Stimulated activated CD4-positive, alpha-beta T cell treated with anti-CD3 and anti-CD28 coated beads, Interleukin-1b, Interleukin-23, amount 100 ng/mL, for 4 hours (primary cell): ENCODE data around the gene GALK2.

ENCODE experiments used
- DNase-seq, 2 donors: peaks; one replicate each; pipeline ENCODE4 v3.0.0-alpha.2; 2020; ENCODE audit warnings: low read depth in 2 of 2

Gene GALK2

GRCh38 chr15:49169880-49170597 is at the start of gene GALK2:
TSS of gene GALK2 (plus strand) at chr15:49170247. CDS start at chr15:49170323, 76 bp downstream.
- DNase-seq: peak; percentile 47 to 59

- DNase-seq: no peak
These were observed 49.2 kb upstream of the GALK2 start for GRCh38 chr15:49120832-49121231.

GRCh38 chr15:49121901-49122300 is 48.1 kb upstream of the GALK2 start:
- no peak for DNase-seq

DNA sequence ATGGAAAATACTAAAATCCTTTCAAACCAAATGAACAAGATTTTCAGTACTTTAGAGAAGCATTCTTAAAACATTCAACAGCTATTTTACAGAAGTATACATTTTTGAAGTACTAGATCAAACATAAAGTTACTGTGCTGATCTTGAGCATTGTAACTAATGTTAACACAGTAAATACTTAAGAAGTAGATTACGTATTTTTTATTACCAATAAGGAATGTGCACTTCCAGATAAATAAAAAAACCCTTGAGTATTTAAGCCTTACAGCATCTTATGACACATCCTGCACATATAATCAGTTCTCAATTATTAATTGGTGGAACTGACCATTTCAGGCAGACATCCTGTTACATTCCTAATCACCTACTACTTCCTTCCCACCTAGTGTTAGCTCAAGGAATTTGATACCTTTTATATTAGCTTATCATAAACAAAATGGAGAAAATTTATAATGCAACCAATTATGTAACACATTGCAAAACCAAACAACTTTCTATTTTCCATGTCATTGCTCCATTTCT is 47.4 kb upstream of the GALK2 start:
- no peak for DNase-seq

- no peak for DNase-seq
These were observed 45.7 kb upstream of the GALK2 start for GRCh38 chr15:49124371-49124770.

DNA sequence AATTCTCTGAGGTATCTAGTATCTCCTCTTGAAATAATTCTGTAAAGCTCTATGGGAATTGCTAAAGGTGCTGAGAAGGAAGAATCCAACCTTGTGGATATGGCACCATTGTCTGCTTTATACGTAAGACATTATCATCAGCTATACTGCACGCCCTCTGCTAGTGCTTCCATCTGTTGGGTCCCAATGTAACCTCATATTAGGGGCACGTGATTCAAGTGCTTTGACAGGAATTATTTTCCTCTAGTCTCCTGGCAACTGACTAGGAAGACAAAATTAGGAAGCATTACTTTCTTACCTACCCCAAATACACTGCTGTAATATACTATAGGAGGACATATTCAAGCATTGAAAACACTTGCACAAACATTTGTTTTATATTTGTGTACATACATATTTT is 38.6 kb upstream of the GALK2 start:
- no peak for DNase-seq

DNA sequence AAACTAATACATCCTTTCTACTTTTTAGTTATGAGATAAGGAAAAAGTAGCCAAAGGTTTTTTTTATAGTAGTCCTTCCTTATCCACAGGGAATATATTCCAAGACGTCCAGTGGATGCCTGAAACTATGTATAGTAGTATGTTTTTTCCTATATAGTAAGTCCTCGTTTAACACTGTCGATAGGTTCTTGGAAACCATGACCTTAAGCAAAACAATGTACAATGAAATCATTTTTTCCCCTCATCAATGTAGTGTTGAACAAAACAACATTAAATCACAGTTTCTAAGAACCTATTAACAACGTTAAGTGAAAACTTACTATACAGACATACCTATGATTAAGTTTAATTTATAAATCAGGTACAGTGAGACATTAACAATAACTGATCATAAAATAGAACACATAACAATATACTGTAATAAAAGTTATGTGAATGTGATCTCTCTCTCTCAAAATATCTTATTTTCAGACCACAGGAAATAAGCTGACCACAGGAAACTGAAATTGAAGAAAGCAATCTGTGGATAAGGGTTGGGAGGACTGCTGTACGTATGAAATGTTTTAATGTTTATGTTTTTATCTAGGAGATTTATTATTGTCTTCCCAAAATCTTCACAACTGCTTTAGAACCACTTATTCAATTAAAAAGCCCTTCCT is 35.2 kb upstream of the GALK2 start:
- DNase-seq: no peak

DNA sequence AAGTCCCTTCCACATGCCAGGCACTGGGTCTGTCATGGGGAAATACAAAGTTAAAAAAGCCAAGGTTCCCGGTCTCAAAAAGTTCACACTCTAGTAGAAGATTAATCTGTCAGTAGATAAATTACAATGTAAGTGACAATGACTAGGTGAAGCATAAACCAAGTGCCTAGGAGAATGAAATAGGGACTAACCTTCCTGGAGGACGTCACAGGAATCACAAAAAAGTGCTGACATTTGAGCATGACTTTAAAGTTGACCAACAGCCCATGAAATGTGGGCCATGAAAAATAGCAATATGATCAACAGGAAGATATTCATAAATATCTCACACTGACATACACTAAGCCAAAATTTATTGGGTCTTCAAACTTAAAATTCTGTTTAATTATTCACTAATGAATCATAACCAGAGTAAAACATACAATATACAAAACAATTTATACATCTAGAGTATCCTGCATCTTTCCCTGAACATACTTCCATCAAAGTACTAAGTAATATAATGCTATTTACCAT is 34.6 kb upstream of the GALK2 start:
- no peak for DNase-seq

DNA sequence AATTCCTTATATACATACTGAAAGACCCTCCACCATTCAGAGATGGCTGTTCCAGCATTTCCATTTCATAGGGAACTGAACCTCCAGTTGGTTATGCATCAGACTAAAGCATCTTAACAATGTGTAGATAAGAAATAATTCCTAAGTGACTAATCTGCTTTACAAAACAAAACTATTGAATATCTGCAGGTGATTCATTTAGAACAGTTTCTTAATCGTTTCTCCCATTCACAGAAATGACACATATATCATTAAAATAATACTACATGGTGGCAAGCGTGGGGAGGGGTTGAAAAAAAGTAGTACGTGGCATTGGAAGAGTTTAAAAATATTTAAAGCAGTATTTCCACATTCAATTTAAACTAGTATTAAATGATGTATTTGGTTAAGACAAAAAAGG is 34.1 kb upstream of the GALK2 start:
- no peak for DNase-seq

DNA sequence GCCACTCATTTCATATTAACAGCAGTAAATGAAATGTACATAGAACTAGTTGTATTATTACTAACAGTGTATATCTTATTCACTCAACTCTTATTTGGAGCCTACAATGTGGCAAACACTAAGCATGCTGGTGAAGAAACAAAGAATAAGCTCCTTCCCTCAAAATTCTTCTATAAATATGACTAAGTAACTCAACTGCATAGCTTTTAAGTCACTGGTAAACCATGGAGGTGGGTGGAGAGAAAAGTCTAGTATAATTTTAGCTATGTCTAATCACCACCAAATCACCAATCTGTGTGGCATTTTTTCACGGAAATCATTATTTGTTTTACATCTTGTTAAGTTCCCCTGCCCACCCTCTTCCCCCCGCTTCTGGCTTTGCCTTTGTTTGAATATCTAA is 32.2 kb upstream of the GALK2 start:
- DNase-seq: no peak

GRCh38 chr15:49145651-49146609 is 24.1 kb upstream of the GALK2 start:
- no peak for DNase-seq

- DNase-seq: no peak
These were observed 21.7 kb upstream of the GALK2 start for GRCh38 chr15:49148298-49148697.

DNA sequence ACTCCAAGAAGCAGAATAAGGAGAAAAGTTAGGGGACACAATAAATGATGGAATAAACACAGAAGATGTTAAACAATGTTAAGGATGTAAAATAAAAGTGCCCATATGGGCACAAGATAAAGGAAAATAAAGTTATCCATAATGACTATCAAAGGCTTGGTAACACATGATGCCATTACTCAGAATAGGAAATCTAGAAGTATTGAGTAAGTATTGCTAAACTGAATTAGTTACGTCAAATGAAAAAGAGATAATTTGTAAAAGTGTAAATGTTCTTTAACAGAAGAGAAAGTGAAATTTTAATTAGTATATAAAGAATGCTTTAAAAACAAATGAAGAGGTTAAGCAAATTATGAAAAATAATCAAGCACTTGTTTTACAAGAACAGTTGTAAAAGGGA is 21.3 kb upstream of the GALK2 start:
- DNase-seq: no peak

DNA sequence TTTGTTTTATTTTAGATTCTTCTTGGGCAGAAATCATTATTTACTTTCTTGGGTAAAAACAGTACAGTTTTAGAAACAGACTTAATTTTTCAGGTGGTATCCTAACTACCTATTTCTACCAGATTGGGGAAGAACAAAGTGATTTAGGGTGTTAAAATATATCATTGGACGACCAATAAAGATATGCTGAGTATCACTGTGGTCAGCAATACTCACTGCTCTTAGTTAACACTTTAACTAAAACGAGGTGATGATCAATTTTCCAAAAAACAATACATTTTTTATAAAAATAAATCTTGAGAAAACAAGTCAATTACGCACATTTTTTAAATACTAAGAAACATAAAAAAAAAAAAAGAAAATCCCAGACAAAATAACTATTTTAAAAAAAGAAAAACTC is 18.2 kb upstream of the GALK2 start:
- DNase-seq: no peak

DNA sequence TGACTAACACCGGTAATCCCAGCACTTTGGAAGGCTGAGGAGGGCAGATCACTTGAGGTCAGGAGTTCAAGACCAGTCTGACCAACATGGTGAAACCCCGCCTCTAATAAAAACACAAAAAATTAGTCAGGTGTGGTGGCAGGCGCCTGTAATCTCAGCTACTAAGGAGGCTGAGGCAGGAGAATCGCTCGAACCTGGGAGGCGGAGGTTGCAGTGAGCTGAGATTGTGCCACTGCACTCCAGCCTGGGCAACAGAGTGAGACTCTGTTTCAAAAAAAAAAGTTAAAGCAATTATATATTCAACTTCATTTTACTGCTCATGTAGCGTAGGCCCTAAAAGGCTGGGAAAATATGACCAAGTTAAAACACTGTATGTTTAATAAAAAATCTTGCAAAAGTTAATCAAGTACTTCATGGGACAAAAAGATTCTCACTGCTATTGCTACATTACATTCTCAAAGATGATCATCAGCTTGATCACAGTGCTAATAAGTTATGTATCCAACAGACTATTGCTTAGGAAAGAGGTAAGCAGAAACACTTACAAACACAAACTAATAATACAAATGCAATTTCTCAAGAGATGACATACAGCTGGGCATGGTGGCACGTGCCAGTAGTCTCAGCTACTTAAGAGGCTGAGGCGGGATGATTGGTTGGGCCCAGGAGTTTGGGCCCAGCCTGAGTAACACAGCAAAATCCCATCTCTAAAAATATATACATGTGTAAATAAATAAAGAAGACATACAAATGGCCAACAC is 17.3 kb upstream of the GALK2 start:
- DNase-seq: no peak

DNA sequence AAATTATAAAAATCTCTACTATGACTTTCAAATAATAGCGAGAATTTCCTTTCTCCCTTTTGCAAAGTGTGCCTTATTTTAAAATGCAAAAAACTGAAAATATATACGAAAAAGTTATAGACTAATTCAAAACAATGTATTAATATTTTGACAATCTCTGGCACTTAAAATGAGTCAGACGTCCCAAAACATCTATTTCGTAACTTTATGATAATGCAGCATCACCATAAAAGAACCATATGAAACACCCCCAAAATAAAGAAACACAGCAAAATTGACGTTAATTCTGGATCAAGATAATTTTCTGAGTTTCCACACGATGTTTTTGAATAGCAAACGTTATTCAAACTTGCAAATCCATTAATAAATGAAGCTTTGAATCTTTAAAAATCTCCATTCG is 15.7 kb upstream of the GALK2 start:
- no peak for DNase-seq

- DNase-seq: no peak
These were observed 15.3 kb upstream of the GALK2 start for GRCh38 chr15:49154799-49155109.

DNA sequence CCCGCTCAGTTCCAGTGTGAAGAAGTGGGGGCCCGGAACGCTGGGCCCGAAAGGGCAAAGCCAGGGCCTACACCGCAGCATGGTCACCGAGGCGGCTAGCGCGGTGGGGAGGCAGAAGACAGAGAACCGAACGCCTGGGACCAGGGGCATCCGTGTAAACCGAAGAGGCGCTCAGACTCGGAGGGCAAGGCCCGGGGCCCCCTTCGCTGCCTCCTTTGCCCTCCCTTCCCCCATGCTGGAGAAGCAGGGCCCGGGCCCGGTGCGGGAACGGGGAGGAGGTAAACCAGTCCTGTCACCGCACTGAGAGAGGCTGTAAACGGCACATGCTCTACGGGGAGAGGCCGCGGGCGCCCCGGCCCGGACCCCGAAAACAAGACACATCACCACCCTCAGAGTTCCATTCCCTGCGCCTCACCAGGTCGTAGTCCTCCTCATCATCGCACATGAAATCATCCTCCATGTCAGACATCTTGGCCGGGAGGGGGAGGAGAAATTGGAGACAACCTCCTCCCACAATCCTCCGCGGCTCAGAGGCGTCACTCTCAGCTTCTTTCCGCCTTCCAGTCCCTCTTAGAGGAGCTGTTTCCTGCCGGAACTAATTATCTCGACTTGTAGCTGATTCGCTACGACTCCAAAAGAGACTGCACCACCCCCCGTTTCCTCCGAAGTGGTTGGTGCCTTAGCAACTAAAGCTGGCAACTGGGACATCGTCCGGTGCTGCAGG is 14.8 kb upstream of the GALK2 start, which contains the start of gene COPS2:
Gene COPS2 (minus strand): TSS at position 490 of the 724 bp plus-strand sequence. CDS start 21 bp downstream, at position 469.
- peak; percentile 74 to 88 for DNase-seq

DNA sequence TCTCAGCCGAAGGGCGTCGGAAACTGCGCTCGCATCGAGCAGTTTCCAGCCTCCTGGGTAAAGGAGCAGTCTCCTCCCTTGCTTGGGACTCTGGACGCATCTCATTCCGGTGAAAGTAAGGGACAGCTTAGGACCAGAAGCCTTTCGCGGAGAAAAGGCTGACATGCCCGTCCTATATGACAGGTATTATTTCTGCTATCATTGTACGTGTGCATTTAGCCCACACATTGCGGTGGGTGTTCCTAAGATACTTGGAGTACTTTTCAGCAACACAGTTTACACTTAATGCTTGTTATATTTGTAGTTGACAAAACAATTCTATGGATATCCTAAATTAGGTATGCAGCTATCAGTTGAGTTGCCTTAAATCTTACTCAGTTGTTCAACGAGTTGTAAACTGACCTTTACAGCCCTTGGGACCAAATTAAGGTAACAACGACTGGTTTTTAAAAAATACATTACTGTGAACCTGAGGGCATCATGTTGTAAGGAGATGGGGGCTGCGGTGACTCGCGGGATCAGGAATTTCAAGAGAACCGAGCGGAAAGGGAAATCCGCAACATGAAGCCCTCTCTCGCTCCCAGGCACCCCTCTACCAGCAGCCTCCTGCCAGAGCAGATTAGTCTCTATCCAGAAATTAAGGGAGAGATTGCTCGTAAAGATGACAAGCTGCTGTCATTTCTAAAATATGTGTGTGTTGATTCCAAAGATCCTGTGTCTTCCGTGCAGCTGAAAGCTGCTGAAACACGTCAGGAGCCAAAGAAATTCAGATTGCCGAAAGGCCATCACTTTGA is 14.0 kb upstream of the GALK2 start:
- no peak for DNase-seq

DNA sequence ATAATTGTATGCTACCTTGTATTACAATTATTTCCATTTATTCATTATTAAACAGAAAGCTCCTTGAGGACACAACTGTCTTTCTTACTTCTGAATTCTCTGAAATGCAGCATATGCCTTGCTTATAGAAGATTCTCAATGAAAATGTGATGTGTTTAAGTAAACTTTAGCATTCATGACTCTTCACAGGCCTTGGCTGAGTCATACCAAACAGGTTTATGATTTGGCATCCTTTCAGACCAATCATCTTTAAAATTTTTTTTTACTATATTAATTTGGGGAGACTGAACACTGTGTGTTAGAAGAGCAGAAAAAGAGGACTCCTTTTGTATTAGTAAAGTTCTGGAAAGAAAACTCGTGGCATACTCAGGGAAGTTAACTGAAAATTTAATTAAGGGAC is 6.4 kb upstream of the GALK2 start:
- no peak for DNase-seq
